ENCODE measurements around the gene CSTPP1. TPM values are rescaled to one million over a fixed set of nuclear protein-coding genes. Genes with fewer than 3 reads are reported as not detected.

CSTPP1 gene
- total and polyA plus RNA-seq, 2 of the 8 experiments (the other 6 are each of a cell fraction or from before 2014, with no cell fraction given): 24.2 to 28.7 TPM

- WGBS, 2 experiments (ENCODE audit: extremely low coverage in 1 of 2, insufficient coverage in 1 of 2, insufficient read length in 1 of 2, insufficient replicate concordance in 2 of 2, low coverage in 1 of 2, low lambda C conversion rate in 2 of 2, missing lambda C conversion rate in 1 of 2): 83% methylated on average over 3 of the region's 3 CpGs; no CpG with 5 or more reads in 1 of the 2 experiments
- H2AK5ac ChIP-seq (ENCODE audit: low read depth, low read length): no peak overlapping the region
- no peak overlapping the region for H3K18ac ChIP-seq (ENCODE audit: extremely low read depth, low read length)
- H3K27ac ChIP-seq (ENCODE audit: low read depth, low read length): no peak overlapping the region
- no peak overlapping the region for H4K5ac ChIP-seq (ENCODE audit: insufficient read length, low read depth, low read length)
- no peaks in the 10 kb centered on the region for H3K79me1 ChIP-seq (ENCODE audit: low read depth, low read length)
- no peak overlapping the region for H2BK12ac ChIP-seq (ENCODE audit: low read depth, low read length)
- no peak overlapping the region for H2BK120ac ChIP-seq (replicated peaks; ENCODE audit: low read depth, low read length)
- no peak overlapping the region for H3K4me2 ChIP-seq (ENCODE audit: insufficient read depth in 1 of 2, low read depth in 2 of 2, low read length in 2 of 2)
- no peak overlapping the region for H2BK5ac ChIP-seq (ENCODE audit: low read depth, low read length)
- H3K9me3 ChIP-seq (ENCODE audit: insufficient read depth in 2 of 2, low read depth in 1 of 2, low read length in 1 of 2): no peaks in the 10 kb centered on the region
- H3K14ac ChIP-seq (ENCODE audit: insufficient read length): no peak overlapping the region
- H3K23ac ChIP-seq (ENCODE audit: insufficient read length): no peak overlapping the region
- no peak overlapping the region for H2BK15ac ChIP-seq (ENCODE audit: low read length)
- no peak overlapping the region for H2AFZ ChIP-seq (ENCODE audit: low read length)
- no peaks in the 10 kb centered on the region for H3K36me3 ChIP-seq (ENCODE audit: control insufficient read depth in 2 of 4, insufficient read depth in 4 of 4, low read length in 3 of 4)
- H3K56ac ChIP-seq (replicated peaks; ENCODE audit: insufficient read length, low read depth, low read length): no peak overlapping the region
- no peak for DNase-seq (ENCODE audit: low read depth in 1 of 2, low spot score in 2 of 2)
- FAIRE-seq: no peak
- H2BK20ac ChIP-seq (ENCODE audit: low read length): no peak overlapping the region
- H3K23me2 ChIP-seq (ENCODE audit: low read depth, low read length): no peaks in the 10 kb centered on the region
- TF ChIP-seq CEBPB (IDR thresholded peaks at IDR 0.05; ENCODE audit: low read depth, low read length): peak; percentile 52
- no peak for TF ChIP-seq CHD2 (IDR thresholded peaks at IDR 0.05; ENCODE audit: low read length)
- no peaks in the 10 kb centered on the region; a peak in 2 of 7 replicates for H3K4me1 ChIP-seq (replicated peaks in 1 of 4; ENCODE audit: control insufficient read depth in 3 of 4, insufficient read depth in 4 of 4, low read length in 3 of 4)
- ChIA-PET CTCF (ENCODE audit: partially characterized antibody) (no interaction called here), POLR2A (ENCODE audit: partially characterized antibody) (no interaction called here)
- H3K4ac ChIP-seq (replicated peaks; ENCODE audit: insufficient read length, low read depth, low read length): no peak overlapping the region
- H3K4me3 ChIP-seq (ENCODE audit: extremely low read depth in 1 of 4, insufficient read depth in 2 of 4, low read depth in 3 of 4, low read length in 4 of 4): no peak overlapping the region
- no peak overlapping the region for H4K8ac ChIP-seq (ENCODE audit: extremely low read depth, insufficient read depth, low read length)
- H3K79me2 ChIP-seq (ENCODE audit: control insufficient read depth in 1 of 2, insufficient read depth in 2 of 2, low read length in 2 of 2): no peaks in the 10 kb centered on the region
- H4K20me1 ChIP-seq (replicated peaks in 1 of 2; ENCODE audit: control insufficient read depth in 1 of 2, insufficient read depth in 2 of 2, low read length in 2 of 2): no peaks in the 10 kb centered on the region
- no peak overlapping the region for H3K9ac ChIP-seq (replicated peaks in 1 of 4; ENCODE audit: extremely low read depth in 1 of 4, low read depth in 3 of 4, low read length in 3 of 4)
- no peak overlapping the region for H4K91ac ChIP-seq (replicated peaks; ENCODE audit: insufficient read length, low read length)
- H3K27me3 ChIP-seq (replicated peaks in 1 of 4; ENCODE audit: control insufficient read depth in 3 of 4, extremely low read depth in 1 of 4, insufficient read depth in 3 of 4, low read length in 3 of 4): no peaks in the 10 kb centered on the region
Measured at GRCh38 chr11:47001781-47002181, 65.2 kb downstream of the CSTPP1 start.
